Testis (tissue), 2 donors: ENCODE results near the gene IL36B.

Source experiments
- CTCF ChIP-seq, 3 experiments: fragments of 450-650 bp in 2 of 3; fragments of 200-600 bp in 1 of 3; sonication (generic) in 1 of 3; IDR thresholded peaks; one replicate each; pipeline ENCODE4 v1.5.1; 2016 to 2019; ENCODE audit warnings: antibody characterized with exemption in 3 of 3, mild to moderate bottlenecking in 2 of 3, moderate library complexity in 1 of 3
- POLR2A ChIP-seq: fragments of 450-650 bp; IDR thresholded peaks from one replicate; pipeline ENCODE4 v1.6.1; 2017; ENCODE audit warnings: antibody characterized with exemption, mild to moderate bottlenecking, moderate library complexity

- no peak for TF ChIP-seq CTCF (IDR thresholded peaks at IDR 0.05)
- no peak for TF ChIP-seq POLR2A
Observed at GRCh38 chr2:113058998-113059960, 6.6 kb upstream of the IL36B start, which contains the start of gene IL36RN.
